Astrocyte (in vitro differentiated cells and primary cell): Measurements from ENCODE around the gene MDFI.

Experiments used
- CTCF ChIP-seq: IDR thresholded peaks from 2 replicates; pipeline ENCODE4 v1.5.1; 2011; ENCODE audit warnings: low read depth, mild to moderate bottlenecking, inconsistent platforms, low read length, moderate library complexity; ENCODE audit not compliant: insufficient read depth
- EZH2 ChIP-seq: IDR thresholded peaks from 2 replicates; pipeline ENCODE4 v1.6.1; 2012; ENCODE audit warnings: mild to moderate bottlenecking, low read length, inconsistent platforms; ENCODE audit not compliant: insufficient read depth

GRCh38 chr6:41702089-41702745 lies 63.9 kb downstream of the MDFI start:
- no peak for TF ChIP-seq CTCF
- no peak for TF ChIP-seq EZH2
